Naive B cell (primary cell): ENCODE measurements around the gene RIC1. TPM values are rescaled to one million over a fixed set of nuclear protein-coding genes. Genes with fewer than 3 reads are reported as not detected.
"Not testable (repeated sequence)": the region's sequence is repeated elsewhere in the genome, so short reads cannot be mapped to it uniquely, and the experiment has no call there.

Source experiments
- ATAC-seq, 2 donors: fragments of 150-1000 bp; cut with Tn5 transposase; 2 replicates each; pipeline ENCODE4 v1.10.0; 2021; ENCODE audit warnings: low read depth in 2 of 2, mild to moderate bottlenecking in 2 of 2, moderate library complexity in 2 of 2
- DNase-seq: peaks from one replicate; pipeline ENCODE4 v3.0.0; 2022
- H3K27ac Mint-ChIP-seq, 6 donors: one replicate each; pipeline ENCODE4 v1.8.0; 2020 to 2022; ENCODE audit warnings: mild to moderate bottlenecking in 6 of 6, mixed read lengths in 6 of 6, moderate library complexity in 5 of 6, inconsistent platforms in 2 of 6
- H3K27me3 Mint-ChIP-seq, 3 donors: one replicate each; pipeline ENCODE4 v1.8.0; 2021 to 2022; ENCODE audit warnings: mixed read lengths in 3 of 3, mild to moderate bottlenecking in 1 of 3
- H3K36me3 Mint-ChIP-seq, 2 donors: one replicate each; pipeline ENCODE4 v1.8.0; 2020 to 2022; ENCODE audit warnings: mixed read lengths in 2 of 2, inconsistent platforms in 1 of 2, mild to moderate bottlenecking in 1 of 2
- H3K4me1 Mint-ChIP-seq, 3 donors: one replicate each; pipeline ENCODE4 v1.8.0; 2020 to 2022; ENCODE audit warnings: mixed read lengths in 3 of 3, inconsistent platforms in 1 of 3, mild to moderate bottlenecking in 1 of 3, moderate library complexity in 1 of 3
- H3K4me3 Mint-ChIP-seq, 8 donors: one replicate each; pipeline ENCODE4 v1.8.0; 2020 to 2022; ENCODE audit warnings: mild to moderate bottlenecking in 8 of 8, mixed read lengths in 8 of 8, moderate library complexity in 8 of 8, inconsistent platforms in 2 of 8
- H3K9me3 Mint-ChIP-seq, 7 donors: one replicate each; pipeline ENCODE4 v1.8.0; 2020 to 2022; ENCODE audit warnings: mixed read lengths in 7 of 7, mild to moderate bottlenecking in 5 of 7, inconsistent platforms in 2 of 7, moderate library complexity in 1 of 7
- polyA plus RNA-seq, 6 donors: library from polyadenylated mRNA; unstranded; fragments of 300-500 nt; fragmentation: Illumina TruSeq; gene quantifications; one replicate each; pipeline ENCODE4 v1.2.3, GENCODE V29; 2021; ENCODE audit warnings: low read depth in 6 of 6

Gene RIC1
- polyA plus RNA-seq, 6 donors from 2014 or later: 9.5 to 14.2 (median 10.9) TPM

- DNase-seq: no peak
- H3K27ac Mint-ChIP-seq: peak overlapping the region in 2 of 6 donors; percentile 74 to 85
- no peak for ATAC-seq
- peaks cover 21 to 51% (median 45%) of the 10 kb centered on the region in 3 donors for H3K4me1 Mint-ChIP-seq
- H3K27me3 Mint-ChIP-seq: no peaks in the 10 kb centered on the region
- H3K36me3 Mint-ChIP-seq: no peaks in the 10 kb centered on the region
- peak overlapping the region in 1 of 8 donors; percentile 58 for H3K4me3 Mint-ChIP-seq
- H3K9me3 Mint-ChIP-seq: no peaks in the 10 kb centered on the region
Measured at GRCh38 chr9:5610491-5610890, 18.4 kb upstream of the RIC1 start.

GRCh38 chr9:5611321-5612184 lies 17.4 kb upstream of the RIC1 start:
- peak overlapping the region in 4 of 6 donors; percentile 15 to 92 (median 81) for H3K27ac Mint-ChIP-seq
- no peak for DNase-seq
- peaks cover 25 to 56% (median 48%) of the 10 kb centered on the region in 3 donors for H3K4me1 Mint-ChIP-seq
- no peak overlapping the region for H3K4me3 Mint-ChIP-seq
- H3K27me3 Mint-ChIP-seq: no peaks in the 10 kb centered on the region
- H3K36me3 Mint-ChIP-seq: no peaks in the 10 kb centered on the region
- ATAC-seq: no peak
- H3K9me3 Mint-ChIP-seq: no peaks in the 10 kb centered on the region

- H3K4me3 Mint-ChIP-seq: no peak overlapping the region
- ATAC-seq: no peak
- no peaks in the 10 kb centered on the region for H3K27me3 Mint-ChIP-seq
- DNase-seq: no peak
- peaks cover 26 to 58% (median 44%) of the 10 kb centered on the region in 3 donors for H3K4me1 Mint-ChIP-seq
- no peaks in the 10 kb centered on the region for H3K36me3 Mint-ChIP-seq
- peak overlapping the region in 2 of 6 donors; percentile 62 to 92 for H3K27ac Mint-ChIP-seq
- H3K9me3 Mint-ChIP-seq: no peaks in the 10 kb centered on the region
Measured at GRCh38 chr9:5612185-5612530, 16.7 kb upstream of the RIC1 start.

- Mint-ChIP-seq H3K27ac (peak overlapping the region in 1 of 6 donors; percentile 84), H3K4me3 (no peak overlapping the region), H3K27me3 (no peaks in the 10 kb centered on the region), H3K4me1 (peaks cover 29 to 55% (median 35%) of the 10 kb centered on the region in 3 donors), H3K36me3 (no peaks in the 10 kb centered on the region), H3K9me3 (no peaks in the 10 kb centered on the region)
- no peak for DNase-seq
- ATAC-seq: no peak
Measured at GRCh38 chr9:5614192-5614591, 14.7 kb upstream of the RIC1 start.

GRCh38 chr9:5614985-5615384 lies 13.9 kb upstream of the RIC1 start:
- H3K4me1 Mint-ChIP-seq: peaks cover 29 to 55% (median 34%) of the 10 kb centered on the region in 3 donors
- ATAC-seq (no peak), DNase-seq (no peak)
- no peak overlapping the region for H3K4me3 Mint-ChIP-seq
- no peaks in the 10 kb centered on the region for H3K36me3 Mint-ChIP-seq
- H3K27me3 Mint-ChIP-seq: no peaks in the 10 kb centered on the region
- peak overlapping the region; percentile 5 to 88 (median 69) for H3K27ac Mint-ChIP-seq
- no peaks in the 10 kb centered on the region for H3K9me3 Mint-ChIP-seq

- Mint-ChIP-seq H3K27ac (peak overlapping the region in 5 of 6 donors; percentile 0 to 94 (median 82)), H3K4me3 (peak overlapping the region in 6 of 8 donors; percentile 1 to 75 (median 24)), H3K36me3 (no peaks in the 10 kb centered on the region), H3K9me3 (no peaks in the 10 kb centered on the region), H3K27me3 (no peaks in the 10 kb centered on the region), H3K4me1 (peaks cover 21 to 54% (median 28%) of the 10 kb centered on the region in 3 donors)
- ATAC-seq (peak; percentile 98 to 99), DNase-seq (peak; percentile 79)
Measured at GRCh38 chr9:5617749-5618148, 11.2 kb upstream of the RIC1 start.

- Mint-ChIP-seq H3K27ac (no peak overlapping the region), H3K4me1 (peaks cover 25 to 60% (median 28%) of the 10 kb centered on the region in 3 donors), H3K4me3 (no peak overlapping the region), H3K9me3 (no peaks in the 10 kb centered on the region), H3K27me3 (no peaks in the 10 kb centered on the region), H3K36me3 (peaks cover 0 to 3% of the 10 kb centered on the region in 2 donors)
- ATAC-seq (no peak), DNase-seq (no peak)
Measured at GRCh38 chr9:5620494-5620893, 8.4 kb upstream of the RIC1 start.

GRCh38 chr9:5621327-5621726 lies 7.6 kb upstream of the RIC1 start:
- DNase-seq: no peak
- no peak for ATAC-seq
- Mint-ChIP-seq H3K9me3 (no peaks in the 10 kb centered on the region), H3K27me3 (no peaks in the 10 kb centered on the region), H3K4me3 (no peak overlapping the region), H3K36me3 (peaks cover 0 to 3% of the 10 kb centered on the region in 2 donors), H3K4me1 (peaks cover 24 to 60% (median 27%) of the 10 kb centered on the region in 3 donors), H3K27ac (peak overlapping the region in 3 of 6 donors; percentile 9 to 73 (median 36))

- Mint-ChIP-seq H3K27me3 (no peaks in the 10 kb centered on the region), H3K36me3 (peaks cover 0 to 3% of the 10 kb centered on the region in 2 donors), H3K9me3 (no peaks in the 10 kb centered on the region), H3K4me3 (no peak overlapping the region), H3K27ac (peak overlapping the region in 1 of 6 donors; percentile 29), H3K4me1 (peaks cover 28 to 65% (median 33%) of the 10 kb centered on the region in 3 donors)
- ATAC-seq (no peak), DNase-seq (no peak)
Measured at GRCh38 chr9:5622016-5622415, 6.9 kb upstream of the RIC1 start.

- Mint-ChIP-seq H3K4me3 (peak overlapping the region in 6 of 8 donors; percentile 10 to 72 (median 47)), H3K4me1 (peaks cover 26 to 65% (median 48%) of the 10 kb centered on the region in 3 donors), H3K27me3 (no peaks in the 10 kb centered on the region), H3K36me3 (peaks cover 0 to 3% of the 10 kb centered on the region in 2 donors), H3K27ac (peak overlapping the region; percentile 56 to 96 (median 89)), H3K9me3 (peaks cover 0 to 3% (median 0%) of the 10 kb centered on the region in 7 donors)
- no peak for ATAC-seq
- DNase-seq: no peak
Measured at GRCh38 chr9:5624655-5625054, 4.3 kb upstream of the RIC1 start.

GRCh38 chr9:5626727-5627634 lies 1.9 kb upstream of the RIC1 start:
- ATAC-seq (peak; percentile 61), DNase-seq (peak; percentile 85)
- H3K27ac Mint-ChIP-seq: peak overlapping the region; percentile 97 to 100 (median 98)
- peak overlapping the region; percentile 92 to 99 (median 96) for H3K4me3 Mint-ChIP-seq
- H3K27me3 Mint-ChIP-seq: no peaks in the 10 kb centered on the region
- peaks cover 0 to 3% of the 10 kb centered on the region in 2 donors for H3K36me3 Mint-ChIP-seq
- H3K9me3 Mint-ChIP-seq: peaks cover 0 to 3% (median 0%) of the 10 kb centered on the region in 7 donors
- peaks cover 32 to 67% (median 60%) of the 10 kb centered on the region in 3 donors for H3K4me1 Mint-ChIP-seq

GRCh38 chr9:5627686-5628085 lies 1.2 kb upstream of the RIC1 start:
- H3K4me3 Mint-ChIP-seq: peak overlapping the region; percentile 92 to 99 (median 96)
- H3K9me3 Mint-ChIP-seq, H3K27me3 Mint-ChIP-seq, H3K36me3 Mint-ChIP-seq, DNase-seq, ATAC-seq: not testable (repeated sequence)
- H3K4me1 Mint-ChIP-seq: peaks cover 38 to 72% (median 67%) of the 10 kb centered on the region in 3 donors
- peak overlapping the region; percentile 97 to 100 (median 98) for H3K27ac Mint-ChIP-seq

GRCh38 chr9:5628183-5628529 lies 751 bp upstream of the RIC1 start:
- Mint-ChIP-seq H3K9me3 (peaks cover 0 to 3% (median 0%) of the 10 kb centered on the region in 7 donors), H3K4me1 (peaks cover 40 to 71% (median 70%) of the 10 kb centered on the region in 3 donors), H3K27ac (peak overlapping the region; percentile 97 to 100 (median 98)), H3K27me3 (no peaks in the 10 kb centered on the region), H3K4me3 (peak overlapping the region; percentile 92 to 99 (median 96)), H3K36me3 (peaks cover 0 to 3% of the 10 kb centered on the region in 2 donors)
- ATAC-seq (no peak), DNase-seq (no peak)
